Skeletal muscle satellite cell (primary cell): ENCODE data around the gene DNAH1.
A peak's percentile ranks its signal among the peaks of the same experiment; 100 is the strongest.

ENCODE experiments used
- H3K27me3 ChIP-seq: 2 replicates; pipeline ENCODE4 v1.7.0; 2013; ENCODE audit warnings: low read length; ENCODE audit not compliant: control insufficient read depth, insufficient read depth
- H3K36me3 ChIP-seq: 2 replicates; pipeline ENCODE4 v1.7.0; 2013; ENCODE audit warnings: mild to moderate bottlenecking, control low read depth, low read length; ENCODE audit not compliant: insufficient read depth
- H3K4me1 ChIP-seq: 2 replicates; pipeline ENCODE4 v1.7.0; 2013; ENCODE audit warnings: low read length; ENCODE audit not compliant: control insufficient read depth, insufficient read depth
- H3K4me2 ChIP-seq: 2 replicates; pipeline ENCODE4 v1.7.0; 2013; ENCODE audit warnings: mild to moderate bottlenecking, low read length
- H3K4me3 ChIP-seq: 2 replicates; pipeline ENCODE4 v1.7.0; 2013; ENCODE audit warnings: low read length
- H3K9ac ChIP-seq: 2 replicates; pipeline ENCODE4 v1.7.0; 2013; ENCODE audit warnings: mild to moderate bottlenecking, low read depth, low read length, moderate library complexity
- H3K9me3 ChIP-seq: replicated peaks from 2 replicates; pipeline ENCODE4 v1.7.0; 2013; ENCODE audit warnings: mild to moderate bottlenecking, control low read depth, low read length

Gene DNAH1

DNA sequence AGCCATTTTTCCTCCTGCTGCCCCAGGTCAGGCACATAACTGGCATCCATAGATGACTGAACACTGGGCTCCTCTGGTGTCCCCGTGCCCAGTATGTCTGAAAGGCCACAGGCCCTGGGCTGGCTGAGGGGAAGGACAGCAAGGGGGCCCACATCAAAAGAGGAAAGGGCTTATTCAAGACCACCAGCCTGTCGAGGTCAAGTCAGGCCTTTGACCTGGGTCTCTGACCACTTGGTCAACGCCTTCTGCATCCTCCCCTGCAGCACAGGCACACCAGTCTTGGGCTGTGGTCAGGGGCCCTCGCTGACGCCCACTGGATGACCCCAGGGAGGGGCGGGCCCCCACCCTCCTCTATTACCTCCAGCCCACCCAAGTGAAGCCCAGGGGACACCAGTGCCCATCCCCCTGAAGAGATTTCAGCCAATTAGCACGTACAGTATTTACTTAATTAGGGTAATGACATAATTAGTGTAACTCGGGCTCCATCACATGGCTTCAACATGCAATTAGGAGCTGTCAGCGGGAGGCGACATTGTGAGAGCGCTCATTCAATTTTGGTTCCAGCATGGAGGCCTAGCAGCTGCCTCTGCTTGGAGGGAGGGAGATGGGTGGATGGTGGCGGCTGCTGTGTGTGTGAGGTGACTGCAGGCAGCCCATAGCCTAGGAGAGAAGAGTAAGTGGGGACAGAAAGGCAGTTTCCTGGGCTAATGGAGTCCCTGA is 13.5 kb upstream of the DNAH1 start:
- H3K4me3 ChIP-seq, result no peak overlapping the region
- H3K4me2 ChIP-seq, result no peak overlapping the region
- no peaks in the 10 kb centered on the region for H3K36me3 ChIP-seq
- H3K27me3 ChIP-seq, result no peaks in the 10 kb centered on the region
- H3K9me3 ChIP-seq, result no peaks in the 10 kb centered on the region
- H3K4me1 ChIP-seq, result peaks cover 14% of the 10 kb centered on the region
- H3K9ac ChIP-seq, result no peak overlapping the region

DNA sequence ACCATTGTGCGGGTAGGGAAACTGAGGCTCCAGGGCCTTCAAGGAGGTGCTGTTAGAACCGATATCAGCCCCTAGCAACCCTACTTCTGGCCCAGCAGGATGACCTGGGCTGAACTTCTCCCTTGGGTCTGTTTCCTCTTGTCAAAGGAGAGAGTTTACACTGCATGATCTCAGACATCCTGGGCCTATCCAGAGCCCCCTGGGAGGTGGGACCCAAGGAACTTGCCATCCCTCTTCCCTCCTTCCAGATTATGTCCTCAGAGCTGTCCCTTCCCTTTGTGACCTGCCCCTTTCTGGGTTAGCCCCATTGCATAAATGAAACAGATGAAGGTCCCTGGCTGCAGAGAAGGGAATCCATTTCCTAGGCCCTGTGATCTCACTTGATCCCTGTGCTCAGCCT is 12.3 kb upstream of the DNAH1 start:
- H3K4me2 ChIP-seq, result no peak overlapping the region

DNA sequence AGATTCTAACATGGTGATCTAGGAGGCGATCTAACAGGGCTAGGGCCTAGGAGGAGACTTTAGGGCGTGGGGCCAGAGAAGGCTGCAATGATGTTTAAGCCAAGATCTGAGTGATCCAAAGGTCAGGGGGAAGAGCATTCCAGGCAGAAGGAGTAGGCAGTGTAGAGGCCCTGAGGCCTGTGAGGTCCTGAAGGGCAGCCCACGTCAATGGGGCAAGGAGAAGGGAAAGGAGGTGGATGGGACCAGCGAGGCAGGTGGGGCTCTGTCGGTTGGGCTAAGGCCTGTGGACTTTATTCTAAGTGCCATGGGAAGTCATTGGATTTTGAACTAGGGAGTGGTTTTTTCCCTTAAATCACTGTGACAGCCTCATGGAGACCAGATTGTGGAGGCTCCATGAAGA is 10.2 kb upstream of the DNAH1 start:
- Histone ChIP-seq H3K4me2 (no peak overlapping the region), H3K4me3 (no peak overlapping the region), H3K4me1 (peaks cover 3% of the 10 kb centered on the region), H3K27me3 (no peaks in the 10 kb centered on the region), H3K36me3 (no peaks in the 10 kb centered on the region), H3K9me3 (no peaks in the 10 kb centered on the region), H3K9ac (no peak overlapping the region)

More for the DNA sequence above, 12.3 kb upstream of the DNAH1 start:
- Histone ChIP-seq H3K9ac (no peak overlapping the region), H3K4me1 (peaks cover 14% of the 10 kb centered on the region), H3K4me3 (no peak overlapping the region), H3K36me3 (no peaks in the 10 kb centered on the region), H3K9me3 (no peaks in the 10 kb centered on the region), H3K27me3 (no peaks in the 10 kb centered on the region)

DNA sequence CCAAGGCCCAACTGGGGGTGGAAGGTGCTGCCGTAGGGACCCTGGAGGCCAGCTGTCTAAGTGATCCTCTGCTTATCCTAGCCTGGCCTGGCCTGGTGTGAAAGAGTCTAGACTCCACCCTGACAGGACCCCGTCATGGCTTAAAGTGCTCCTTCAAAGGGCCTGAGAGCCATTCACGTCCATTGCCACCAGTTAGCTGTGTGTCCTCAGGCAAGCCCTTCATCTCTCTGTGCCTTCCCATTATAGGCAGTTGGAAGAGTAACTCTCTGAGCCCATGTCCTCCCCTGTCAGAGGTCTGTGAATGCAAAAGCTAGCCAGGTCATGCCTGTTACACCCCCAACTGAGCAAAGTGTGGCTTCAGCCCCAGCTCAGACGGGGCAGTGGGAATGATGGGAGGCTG is 9.1 kb upstream of the DNAH1 start:
- Histone ChIP-seq H3K4me1 (no peaks in the 10 kb centered on the region), H3K9me3 (no peaks in the 10 kb centered on the region), H3K4me3 (no peak overlapping the region), H3K4me2 (no peak overlapping the region), H3K27me3 (no peaks in the 10 kb centered on the region), H3K36me3 (no peaks in the 10 kb centered on the region), H3K9ac (no peak overlapping the region)

DNA sequence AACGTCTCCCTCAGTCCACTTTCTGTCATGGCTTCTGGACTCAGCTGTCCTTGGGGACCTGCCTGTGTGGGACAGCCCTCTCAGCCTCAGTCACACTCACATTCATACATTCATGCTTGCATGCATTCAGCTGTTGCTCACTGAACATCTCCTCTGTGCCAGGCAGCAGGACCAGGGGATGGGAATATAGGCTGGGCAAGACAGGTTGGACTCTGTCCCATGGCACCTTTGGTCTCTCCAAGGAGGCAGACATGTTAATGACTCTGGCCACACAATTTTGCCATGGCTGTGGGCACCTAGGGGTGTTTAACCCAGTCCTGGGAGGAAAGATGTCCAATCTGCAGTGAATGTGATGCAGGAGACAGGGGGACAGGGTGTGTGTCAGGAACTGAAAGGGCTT is 7.8 kb upstream of the DNAH1 start:
- no peak overlapping the region for H3K9ac ChIP-seq
- peaks cover 2% of the 10 kb centered on the region for H3K4me1 ChIP-seq
- H3K4me3 ChIP-seq, result no peak overlapping the region
- H3K9me3 ChIP-seq, result no peaks in the 10 kb centered on the region
- no peak overlapping the region for H3K4me2 ChIP-seq
- no peaks in the 10 kb centered on the region for H3K36me3 ChIP-seq
- H3K27me3 ChIP-seq, result no peaks in the 10 kb centered on the region

DNA sequence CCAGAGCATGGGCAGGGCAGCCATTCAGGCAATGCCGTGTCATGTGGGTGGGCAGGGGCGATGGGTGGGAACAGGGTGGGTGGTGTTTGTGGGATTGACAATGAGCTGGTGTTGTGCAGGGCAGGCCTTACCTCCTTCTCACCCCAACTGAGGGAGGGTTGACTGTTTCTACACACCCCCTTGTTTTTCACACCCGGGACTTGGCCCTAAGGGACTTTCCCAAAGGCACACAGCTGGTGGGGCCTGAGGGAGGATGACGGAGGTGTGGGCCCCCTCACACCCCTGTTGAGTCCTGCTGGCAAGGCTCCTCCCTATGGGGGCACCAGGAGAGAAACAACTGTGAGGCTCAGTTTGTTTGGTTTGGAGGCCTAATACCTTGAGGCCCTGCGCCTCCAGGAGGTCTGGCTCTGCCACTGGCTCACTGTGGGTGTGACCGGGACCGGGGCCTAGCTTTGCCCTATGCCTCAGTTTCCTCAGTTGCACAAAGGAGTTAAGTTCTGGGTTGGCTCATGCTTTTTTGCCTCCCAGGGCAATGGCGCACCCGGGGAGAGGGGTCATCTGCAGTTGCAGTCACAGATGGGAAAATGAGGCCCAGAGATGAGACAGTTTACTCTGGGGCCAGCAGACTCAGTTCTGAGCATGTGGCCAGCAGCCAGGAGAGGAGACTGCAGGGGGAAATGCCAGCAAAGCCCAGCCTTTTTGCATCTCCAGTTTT is 5.1 kb upstream of the DNAH1 start:
- Histone ChIP-seq H3K4me3 (no peak overlapping the region), H3K36me3 (no peaks in the 10 kb centered on the region), H3K9me3 (no peaks in the 10 kb centered on the region), H3K4me1 (peaks cover 16% of the 10 kb centered on the region), H3K4me2 (no peak overlapping the region), H3K9ac (no peak overlapping the region), H3K27me3 (no peaks in the 10 kb centered on the region)

DNA sequence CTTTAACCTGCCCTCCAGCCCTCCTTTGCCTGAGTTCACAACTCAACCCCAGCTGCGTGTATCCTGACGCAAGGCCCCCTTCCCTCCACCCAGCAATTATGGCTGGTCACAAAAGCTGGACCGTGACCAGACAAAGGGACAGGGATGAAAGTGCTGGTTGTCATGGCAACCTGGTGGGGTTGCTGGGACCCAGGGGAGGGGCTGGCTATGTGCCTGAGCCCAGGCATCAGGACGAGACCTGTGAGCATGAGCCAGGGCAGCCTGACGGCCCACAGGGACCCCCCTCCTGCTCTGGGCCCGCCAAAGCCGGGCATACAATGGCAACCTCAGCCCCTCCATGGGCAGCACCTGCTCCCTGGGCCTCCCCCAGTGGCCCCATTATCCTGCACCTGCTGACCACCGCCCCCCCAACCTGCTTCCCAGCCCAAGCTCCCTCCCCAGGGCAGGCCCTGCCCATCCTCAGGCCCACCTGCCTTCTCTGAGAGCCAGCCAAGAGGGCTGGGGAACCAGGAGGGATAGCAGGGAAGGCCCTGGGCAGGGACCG is 4.5 kb upstream of the DNAH1 start:
- Histone ChIP-seq H3K9ac (no peak overlapping the region), H3K36me3 (no peaks in the 10 kb centered on the region), H3K4me3 (no peak overlapping the region), H3K4me2 (no peak overlapping the region), H3K9me3 (no peaks in the 10 kb centered on the region), H3K4me1 (peaks cover 16% of the 10 kb centered on the region), H3K27me3 (no peaks in the 10 kb centered on the region)

DNA sequence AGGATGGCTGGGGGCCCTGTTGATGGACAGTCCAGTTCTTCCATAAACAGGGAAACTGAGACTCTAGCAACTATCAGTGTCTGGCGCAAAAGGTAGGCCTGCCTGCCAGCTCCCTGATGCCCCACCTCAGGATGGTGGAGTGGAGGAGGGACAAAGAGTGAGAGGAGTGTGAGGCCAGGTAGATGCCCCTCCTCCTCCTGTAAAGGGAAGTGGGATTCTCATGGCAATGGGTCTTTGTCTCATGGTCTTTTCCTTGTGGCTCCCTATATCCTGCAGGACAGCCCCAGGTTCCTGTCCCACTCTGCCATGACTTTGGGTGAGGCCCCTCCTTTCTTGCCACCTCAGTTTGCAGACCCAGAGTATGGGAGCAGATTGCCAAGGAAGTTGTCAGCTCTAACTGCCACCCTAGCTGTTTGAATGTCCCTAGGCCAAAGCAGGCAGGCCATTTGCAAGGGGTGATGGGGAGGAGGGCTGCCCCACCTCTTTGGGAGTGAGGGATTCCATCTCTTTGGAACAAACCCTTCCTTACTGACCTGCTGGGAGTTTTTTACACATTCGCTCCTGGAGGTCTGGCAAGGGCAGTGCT is 2.8 kb upstream of the DNAH1 start:
- Histone ChIP-seq H3K4me1 (peaks cover 16% of the 10 kb centered on the region), H3K4me3 (no peak overlapping the region)

DNA sequence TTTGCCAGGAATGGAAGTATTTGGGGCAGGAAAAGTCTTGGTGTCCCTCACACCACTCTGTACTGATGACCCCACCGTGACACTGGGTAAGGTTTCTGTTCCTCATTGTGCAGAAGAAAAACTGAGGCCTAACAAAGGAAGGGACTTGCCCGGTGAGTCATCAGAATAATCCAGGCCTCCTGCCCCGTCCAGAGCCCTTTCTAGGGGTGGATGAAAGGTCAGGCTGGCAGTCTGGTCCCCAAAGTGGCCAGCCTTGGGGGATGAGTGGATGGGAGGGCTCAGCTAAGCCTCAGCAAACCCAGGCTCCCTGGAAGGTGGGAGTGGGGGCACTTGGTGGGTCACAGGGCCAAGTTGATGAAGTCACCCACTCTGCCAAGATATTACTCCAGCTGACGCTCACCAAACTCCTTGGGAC is 2.3 kb upstream of the DNAH1 start:
- Histone ChIP-seq H3K4me3 (no peak overlapping the region), H3K9me3 (no peaks in the 10 kb centered on the region), H3K4me1 (peaks cover 16% of the 10 kb centered on the region), H3K27me3 (peaks cover 7% of the 10 kb centered on the region), H3K4me2 (peak overlapping the region; percentile 6), H3K36me3 (no peaks in the 10 kb centered on the region), H3K9ac (no peak overlapping the region)

More for the DNA sequence above, 2.8 kb upstream of the DNAH1 start:
- Histone ChIP-seq H3K36me3 (no peaks in the 10 kb centered on the region), H3K4me2 (peak overlapping the region; percentile 6), H3K27me3 (peaks cover 2% of the 10 kb centered on the region), H3K9me3 (no peaks in the 10 kb centered on the region), H3K9ac (no peak overlapping the region)

DNA sequence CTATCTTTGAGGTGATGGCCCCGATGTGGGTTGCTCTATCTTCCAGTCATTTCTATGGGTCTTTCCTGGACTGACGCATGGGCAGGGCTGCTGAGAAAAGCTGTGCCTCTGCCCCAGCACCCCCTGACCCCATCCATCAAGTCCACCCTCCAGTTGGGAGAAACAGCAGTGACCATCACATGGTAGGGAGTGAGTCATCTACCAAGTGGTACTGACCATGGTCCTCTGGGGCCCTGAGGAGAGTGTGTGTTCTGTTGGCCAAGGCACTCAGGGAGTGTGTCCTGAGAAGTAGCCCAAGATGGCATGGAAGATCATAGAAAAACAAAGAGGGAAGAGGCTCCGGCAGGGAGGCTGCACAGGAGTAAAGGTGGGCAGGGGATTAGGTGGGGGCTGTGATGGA is 1.6 kb upstream of the DNAH1 start:
- Histone ChIP-seq H3K36me3 (no peaks in the 10 kb centered on the region), H3K9me3 (no peaks in the 10 kb centered on the region), H3K4me3 (no peak overlapping the region), H3K9ac (no peak overlapping the region), H3K4me1 (peaks cover 16% of the 10 kb centered on the region), H3K4me2 (no peak overlapping the region), H3K27me3 (peaks cover 9% of the 10 kb centered on the region)

DNA sequence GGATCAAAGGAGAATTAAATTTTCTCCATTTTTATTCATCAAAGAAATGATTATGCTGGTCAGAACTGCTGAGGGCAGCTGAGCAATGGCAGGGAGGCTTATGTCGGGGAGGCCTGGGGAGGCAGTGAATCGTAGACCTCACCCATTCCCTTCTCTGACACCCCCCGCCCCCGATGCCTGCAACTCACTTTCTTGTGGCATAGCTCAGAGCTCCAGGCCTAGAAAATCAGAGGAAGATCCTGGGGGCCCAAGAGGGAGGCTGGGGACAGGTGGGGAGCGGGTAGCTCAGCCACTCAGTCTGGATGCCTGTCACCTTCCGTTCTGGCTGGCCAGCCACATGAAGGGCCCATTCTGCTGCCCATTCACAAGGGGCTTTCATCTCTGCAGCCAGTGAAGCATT is 1.1 kb upstream of the DNAH1 start:
- Histone ChIP-seq H3K9ac (no peak overlapping the region), H3K4me1 (peaks cover 16% of the 10 kb centered on the region), H3K4me2 (no peak overlapping the region), H3K9me3 (no peaks in the 10 kb centered on the region), H3K4me3 (no peak overlapping the region), H3K27me3 (peaks cover 9% of the 10 kb centered on the region), H3K36me3 (no peaks in the 10 kb centered on the region)
